Activated naive CD8-positive, alpha-beta T cell treated with anti-CD3 and anti-CD28 coated beads, Interleukin-2, amount 50 U/mL, for 24 hours (primary cell): ENCODE results near the gene FCHO2.

Experiments used
- ATAC-seq: fragments of 150-1000 bp; cut with Tn5 transposase; one replicate; pipeline ENCODE4 v1.10.0; 2021
- DNase-seq: peaks from one replicate; pipeline ENCODE4 v3.0.0; 2021
- H3K27ac Mint-ChIP-seq: one replicate; pipeline ENCODE4 v1.8.0; 2021; ENCODE audit warnings: mild to moderate bottlenecking, mixed read lengths
- H3K27me3 Mint-ChIP-seq: one replicate; pipeline ENCODE4 v1.8.0; 2021; ENCODE audit warnings: mixed read lengths
- H3K36me3 Mint-ChIP-seq: one replicate; pipeline ENCODE4 v1.8.0; 2021; ENCODE audit warnings: low read depth, mixed read lengths
- H3K4me1 Mint-ChIP-seq: one replicate; pipeline ENCODE4 v1.8.0; 2021; ENCODE audit warnings: mixed read lengths
- H3K4me3 Mint-ChIP-seq: one replicate; pipeline ENCODE4 v1.8.0; 2021; ENCODE audit warnings: mild to moderate bottlenecking, moderate library complexity, mixed read lengths
- H3K9me3 Mint-ChIP-seq: one replicate; pipeline ENCODE4 v1.8.0; 2021; ENCODE audit warnings: mixed read lengths

FCHO2 gene

GRCh38 chr5:73096239-73096575, 140.4 kb downstream of the FCHO2 start:
- peaks cover 17% of the 10 kb centered on the region for H3K4me1 Mint-ChIP-seq
- ATAC-seq (no peak), DNase-seq (no peak)
- peaks cover 6% of the 10 kb centered on the region for H3K9me3 Mint-ChIP-seq
- no peaks in the 10 kb centered on the region for H3K36me3 Mint-ChIP-seq
- no peak overlapping the region for H3K4me3 Mint-ChIP-seq
- no peak overlapping the region for H3K27ac Mint-ChIP-seq
- peaks cover 28% of the 10 kb centered on the region for H3K27me3 Mint-ChIP-seq

- Mint-ChIP-seq H3K9me3 (peaks cover 6% of the 10 kb centered on the region), H3K36me3 (no peaks in the 10 kb centered on the region), H3K27me3 (peaks cover 25% of the 10 kb centered on the region), H3K27ac (no peak overlapping the region), H3K4me3 (no peak overlapping the region), H3K4me1 (peaks cover 17% of the 10 kb centered on the region)
- ATAC-seq, result no peak
- no peak for DNase-seq
Measured at GRCh38 chr5:73097740-73098139, 141.9 kb downstream of the FCHO2 start.

GRCh38 chr5:73100109-73100508, 144.3 kb downstream of the FCHO2 start:
- Mint-ChIP-seq H3K27me3 (peaks cover 21% of the 10 kb centered on the region), H3K4me1 (peaks cover 2% of the 10 kb centered on the region), H3K27ac (no peak overlapping the region), H3K36me3 (no peaks in the 10 kb centered on the region), H3K4me3 (no peak overlapping the region), H3K9me3 (peaks cover 6% of the 10 kb centered on the region)
- ATAC-seq (no peak), DNase-seq (no peak)

GRCh38 chr5:73103870-73104299, 148.0 kb downstream of the FCHO2 start:
- DNase-seq (no peak), ATAC-seq (no peak)
- H3K4me3 Mint-ChIP-seq, result no peak overlapping the region
- no peaks in the 10 kb centered on the region for H3K4me1 Mint-ChIP-seq
- H3K36me3 Mint-ChIP-seq, result no peaks in the 10 kb centered on the region
- H3K27ac Mint-ChIP-seq, result no peak overlapping the region
- peaks cover 5% of the 10 kb centered on the region for H3K9me3 Mint-ChIP-seq
- peaks cover 30% of the 10 kb centered on the region for H3K27me3 Mint-ChIP-seq

- DNase-seq (no peak), ATAC-seq (no peak)
- H3K27me3 Mint-ChIP-seq, result peaks cover 34% of the 10 kb centered on the region
- no peaks in the 10 kb centered on the region for H3K4me1 Mint-ChIP-seq
- peaks cover 5% of the 10 kb centered on the region for H3K9me3 Mint-ChIP-seq
- no peaks in the 10 kb centered on the region for H3K36me3 Mint-ChIP-seq
- no peak overlapping the region for H3K4me3 Mint-ChIP-seq
- H3K27ac Mint-ChIP-seq, result no peak overlapping the region
Measured at GRCh38 chr5:73104326-73104725, 148.5 kb downstream of the FCHO2 start.

- H3K4me3 Mint-ChIP-seq, result no peak overlapping the region
- DNase-seq (no peak), ATAC-seq (no peak)
- H3K27ac Mint-ChIP-seq, result no peak overlapping the region
- no peaks in the 10 kb centered on the region for H3K4me1 Mint-ChIP-seq
- peaks cover 41% of the 10 kb centered on the region for H3K27me3 Mint-ChIP-seq
- H3K9me3 Mint-ChIP-seq, result peaks cover 5% of the 10 kb centered on the region
- no peaks in the 10 kb centered on the region for H3K36me3 Mint-ChIP-seq
Measured at GRCh38 chr5:73106335-73106734, 150.5 kb downstream of the FCHO2 start.

- no peak overlapping the region for H3K4me3 Mint-ChIP-seq
- peaks cover 9% of the 10 kb centered on the region for H3K9me3 Mint-ChIP-seq
- peaks cover 62% of the 10 kb centered on the region for H3K27me3 Mint-ChIP-seq
- no peak overlapping the region for H3K27ac Mint-ChIP-seq
- H3K36me3 Mint-ChIP-seq, result no peaks in the 10 kb centered on the region
- no peaks in the 10 kb centered on the region for H3K4me1 Mint-ChIP-seq
- DNase-seq (no peak), ATAC-seq (no peak)
Measured at GRCh38 chr5:73110190-73110589, 154.3 kb downstream of the FCHO2 start.

GRCh38 chr5:73111536-73111935, 155.7 kb downstream of the FCHO2 start:
- H3K9me3 Mint-ChIP-seq, result peaks cover 9% of the 10 kb centered on the region
- peaks cover 64% of the 10 kb centered on the region for H3K27me3 Mint-ChIP-seq
- H3K27ac Mint-ChIP-seq, result no peak overlapping the region
- no peaks in the 10 kb centered on the region for H3K4me1 Mint-ChIP-seq
- no peak for ATAC-seq
- DNase-seq, result no peak
- no peaks in the 10 kb centered on the region for H3K36me3 Mint-ChIP-seq
- no peak overlapping the region for H3K4me3 Mint-ChIP-seq

GRCh38 chr5:73112359-73112758, 156.5 kb downstream of the FCHO2 start:
- ATAC-seq, result no peak
- H3K4me3 Mint-ChIP-seq, result no peak overlapping the region
- no peak for DNase-seq
- H3K36me3 Mint-ChIP-seq, result no peaks in the 10 kb centered on the region
- no peak overlapping the region for H3K27ac Mint-ChIP-seq
- H3K9me3 Mint-ChIP-seq, result peaks cover 9% of the 10 kb centered on the region
- no peaks in the 10 kb centered on the region for H3K4me1 Mint-ChIP-seq
- peaks cover 65% of the 10 kb centered on the region for H3K27me3 Mint-ChIP-seq

- Mint-ChIP-seq H3K9me3 (peaks cover 4% of the 10 kb centered on the region), H3K27ac (no peak overlapping the region), H3K27me3 (peaks cover 66% of the 10 kb centered on the region), H3K36me3 (no peaks in the 10 kb centered on the region), H3K4me1 (peaks cover under 1% of the 10 kb centered on the region), H3K4me3 (no peak overlapping the region)
- DNase-seq (no peak), ATAC-seq (no peak)
Measured at GRCh38 chr5:73114044-73114688, 158.3 kb downstream of the FCHO2 start.

- ATAC-seq (no peak), DNase-seq (no peak)
- Mint-ChIP-seq H3K4me1 (peaks cover 7% of the 10 kb centered on the region), H3K36me3 (no peaks in the 10 kb centered on the region), H3K9me3 (peaks cover 4% of the 10 kb centered on the region), H3K27me3 (peaks cover 63% of the 10 kb centered on the region), H3K4me3 (no peak overlapping the region), H3K27ac (no peak overlapping the region)
Measured at GRCh38 chr5:73115399-73116051, 159.7 kb downstream of the FCHO2 start.

GRCh38 chr5:73116506-73116905, 160.7 kb downstream of the FCHO2 start:
- DNase-seq (no peak), ATAC-seq (no peak)
- Mint-ChIP-seq H3K4me1 (peaks cover 10% of the 10 kb centered on the region), H3K27me3 (peaks cover 68% of the 10 kb centered on the region), H3K4me3 (no peak overlapping the region), H3K36me3 (no peaks in the 10 kb centered on the region), H3K9me3 (peaks cover 4% of the 10 kb centered on the region), H3K27ac (no peak overlapping the region)

GRCh38 chr5:73117088-73117740, 161.4 kb downstream of the FCHO2 start:
- ATAC-seq (no peak), DNase-seq (no peak)
- H3K36me3 Mint-ChIP-seq, result no peaks in the 10 kb centered on the region
- no peak overlapping the region for H3K27ac Mint-ChIP-seq
- H3K9me3 Mint-ChIP-seq, result peaks cover 4% of the 10 kb centered on the region
- peaks cover 74% of the 10 kb centered on the region for H3K27me3 Mint-ChIP-seq
- H3K4me3 Mint-ChIP-seq, result no peak overlapping the region
- H3K4me1 Mint-ChIP-seq, result peaks cover 11% of the 10 kb centered on the region

GRCh38 chr5:73118391-73118973, 162.6 kb downstream of the FCHO2 start:
- DNase-seq (no peak), ATAC-seq (no peak)
- Mint-ChIP-seq H3K9me3 (no peaks in the 10 kb centered on the region), H3K27ac (no peak overlapping the region), H3K4me1 (peaks cover 18% of the 10 kb centered on the region), H3K4me3 (no peak overlapping the region), H3K27me3 (peaks cover 72% of the 10 kb centered on the region), H3K36me3 (no peaks in the 10 kb centered on the region)
